NCI-H446 (cell line): ENCODE measurements around the gene SLC25A4.
"Not testable (repeated sequence)": the region's sequence is repeated elsewhere in the genome, so short reads cannot be mapped to it uniquely, and the experiment has no call there.

Experiments used
- DNase-seq, 2 experiments: peaks; one replicate each; lab custom pipeline; 2025; lab: John Stamatoyannopoulos, UW

SLC25A4 gene

DNA sequence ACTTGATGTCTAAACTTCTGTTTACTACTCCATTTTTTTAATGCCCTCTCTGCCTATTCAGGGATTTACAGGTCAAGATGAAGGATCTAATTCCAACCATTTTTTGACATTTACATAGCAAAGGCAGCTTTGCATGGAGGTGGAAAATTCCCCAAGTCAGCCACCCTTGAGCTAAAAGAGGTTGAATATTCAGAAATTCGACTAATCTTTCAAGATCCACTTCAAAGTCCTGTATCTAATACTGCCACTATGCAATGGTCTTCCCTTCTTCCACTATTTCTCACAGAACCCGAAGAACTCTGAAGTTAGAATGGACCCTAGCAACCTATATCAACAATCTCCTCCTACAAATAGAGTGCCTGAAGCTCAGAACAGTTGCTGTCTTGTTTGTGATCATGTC is 39.2 kb downstream of the SLC25A4 start:
- no peak for DNase-seq

DNA sequence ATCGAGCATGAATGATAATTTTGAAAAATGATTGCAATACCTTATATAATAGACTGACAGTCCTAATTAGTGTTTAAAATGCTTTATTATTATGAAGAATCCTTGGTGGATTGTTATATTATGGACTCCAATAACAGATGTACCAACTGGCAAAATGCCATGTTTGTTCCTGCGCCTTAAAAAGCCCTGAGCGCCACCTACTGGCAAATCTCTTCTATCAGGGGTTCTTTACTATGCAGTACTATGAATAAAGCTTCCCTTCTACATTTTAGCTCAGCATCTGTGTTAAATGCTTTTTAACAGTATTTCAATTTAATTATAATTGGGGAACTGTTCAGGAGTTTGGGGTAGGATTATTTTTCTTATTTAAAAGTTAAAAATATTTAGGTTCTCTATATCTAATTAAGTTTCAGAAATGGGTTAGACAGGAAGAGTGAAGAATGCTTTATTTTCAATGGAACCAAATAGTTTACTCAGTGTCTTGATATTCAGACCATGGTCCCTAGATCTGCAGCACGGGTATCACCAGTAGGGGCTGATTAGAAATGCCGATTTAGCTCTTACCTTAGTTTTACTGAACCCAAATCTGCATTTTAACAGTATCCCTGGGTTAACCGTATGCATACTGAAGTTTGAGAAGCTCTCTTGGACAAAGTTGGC is 40.7 kb downstream of the SLC25A4 start:
- peak; percentile 68 to 94 for DNase-seq

DNA sequence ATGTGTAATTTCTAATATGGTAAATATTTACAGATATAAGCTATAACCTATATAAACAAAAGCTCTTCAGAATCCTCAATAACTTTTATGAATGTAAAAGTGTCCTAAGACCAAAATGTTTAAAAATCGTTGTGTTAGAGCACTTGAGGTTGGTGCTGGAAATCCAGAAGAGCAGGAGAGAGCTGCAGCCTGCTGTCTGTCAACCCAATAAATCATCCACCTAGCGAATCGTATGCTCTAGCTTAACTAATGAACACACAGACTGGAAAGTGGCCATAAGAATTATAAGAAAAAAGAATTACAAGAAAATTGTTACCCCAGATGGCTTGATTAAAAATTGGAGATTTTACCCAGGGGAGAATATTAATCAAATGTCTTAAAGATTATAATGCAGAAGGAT is 43.7 kb downstream of the SLC25A4 start:
- peak in 1 of 2 experiments; percentile 10 for DNase-seq

DNA sequence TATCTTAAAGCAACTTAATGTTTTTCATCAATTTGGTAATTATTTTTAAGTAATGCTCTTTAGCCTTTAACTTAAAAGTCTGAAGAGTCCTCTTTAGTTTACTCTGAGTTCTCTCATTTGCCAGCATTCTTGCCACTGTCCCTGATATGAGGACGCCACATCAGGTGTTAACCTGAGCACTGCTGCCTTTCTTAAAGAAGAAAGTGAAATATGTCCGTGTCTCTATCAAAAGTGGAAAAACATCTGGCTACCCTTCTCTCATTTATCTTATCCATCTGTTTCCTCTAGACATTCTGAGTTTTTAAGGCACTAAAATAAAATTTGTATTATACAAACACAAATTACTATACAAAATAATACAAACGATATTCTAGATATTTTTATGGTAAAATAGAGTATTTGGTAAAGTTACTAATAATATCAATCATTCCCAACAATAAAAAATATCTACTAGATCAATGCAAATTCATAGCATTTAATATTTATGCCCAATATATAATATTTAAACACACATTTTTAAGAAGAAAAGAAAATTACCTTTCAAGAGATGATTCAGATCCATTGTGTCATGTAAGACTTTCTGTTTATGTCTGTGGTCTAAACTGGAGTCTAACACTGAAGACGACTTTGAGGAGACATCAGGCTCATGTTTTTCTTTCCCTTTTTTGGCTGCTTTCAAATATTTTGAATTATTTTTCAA is 46.7 kb downstream of the SLC25A4 start:
- no peak for DNase-seq

DNA sequence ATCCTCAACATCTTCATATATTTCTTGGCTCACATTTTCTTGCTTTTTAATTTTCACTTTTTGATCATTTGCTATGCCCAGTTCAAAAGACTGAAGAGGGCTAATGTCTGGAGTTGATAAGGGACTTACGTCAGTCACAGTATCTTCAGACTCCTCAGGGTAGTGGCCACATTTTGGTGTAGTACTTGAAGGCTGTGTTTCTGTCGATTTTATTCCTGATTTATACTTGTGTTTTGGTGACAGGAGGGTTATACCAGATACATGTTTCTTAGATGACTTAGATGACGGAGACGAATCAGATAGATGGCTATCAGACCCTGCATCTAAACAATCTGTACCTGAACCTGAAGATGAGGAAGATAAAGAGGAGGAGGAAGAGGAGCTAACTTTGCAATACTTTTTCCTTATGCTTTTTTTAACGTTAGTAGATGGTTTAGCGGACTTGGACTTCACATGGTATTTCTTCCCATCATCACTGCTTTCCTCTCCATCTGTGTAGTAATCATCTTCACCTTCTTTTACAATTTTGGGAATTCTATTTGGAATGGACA is 47.3 kb downstream of the SLC25A4 start:
- DNase-seq: no peak

DNA sequence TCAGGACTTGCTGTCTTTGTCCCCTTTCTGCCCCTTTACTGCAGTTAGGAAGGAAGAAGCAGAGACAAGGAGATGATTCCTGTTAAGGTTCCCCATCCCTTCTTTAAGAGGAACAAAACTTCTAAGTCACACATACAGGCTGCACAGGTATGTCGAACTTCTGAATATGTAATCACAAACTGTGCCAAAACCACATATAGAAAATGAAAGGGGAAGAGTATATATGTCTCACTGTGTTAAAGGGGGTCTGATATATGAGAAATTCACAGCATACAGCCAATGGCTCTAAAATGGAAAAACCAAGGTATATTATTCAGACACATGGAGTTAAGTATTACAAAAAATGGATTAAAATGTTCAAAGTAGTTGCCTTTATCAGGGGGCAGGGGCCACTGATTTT is 49.0 kb downstream of the SLC25A4 start:
- no peak for DNase-seq

DNA sequence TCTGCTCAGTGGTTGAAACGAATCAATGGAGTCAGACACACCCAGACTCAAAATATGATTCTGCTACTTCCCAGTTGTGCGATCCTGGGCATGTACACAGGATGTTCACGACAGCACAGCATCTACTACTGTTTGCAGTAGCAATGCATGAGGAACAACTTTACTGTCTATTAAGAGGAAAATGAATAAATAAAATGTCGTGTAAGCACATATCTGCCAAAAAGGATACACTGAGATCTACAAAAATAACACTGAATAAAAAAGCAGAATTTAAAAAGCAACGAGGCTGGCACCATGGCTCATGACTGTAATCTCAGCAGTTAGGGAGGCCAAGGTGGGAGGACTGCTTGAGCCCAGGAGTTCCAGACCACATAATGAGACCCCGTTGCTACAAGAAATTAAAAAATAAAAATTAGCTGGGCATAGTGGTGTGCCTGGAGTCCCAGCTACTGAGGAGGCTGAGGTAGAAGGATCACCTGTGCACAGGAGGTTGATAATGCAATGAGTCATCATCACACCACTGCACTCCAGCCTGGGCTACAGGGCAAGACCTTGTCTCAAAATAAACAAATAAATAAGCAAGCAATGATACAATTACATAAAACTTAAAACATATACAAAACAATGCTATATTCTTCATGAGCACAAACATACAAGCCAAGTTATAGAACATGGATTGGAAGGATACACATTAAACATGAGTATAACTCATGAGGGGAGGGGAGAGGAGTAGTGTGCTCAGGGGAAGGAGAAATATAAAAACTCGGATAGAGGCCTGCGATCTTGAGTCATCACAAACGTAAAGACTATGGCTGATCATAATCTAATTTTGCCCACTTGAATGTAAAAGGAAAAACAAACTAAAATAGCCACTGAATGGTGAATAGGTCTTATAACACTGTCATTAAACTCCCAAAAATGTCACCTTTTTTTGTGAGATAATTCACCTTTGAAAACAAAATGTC is 52.1 kb downstream of the SLC25A4 start:
- no peak for DNase-seq

DNA sequence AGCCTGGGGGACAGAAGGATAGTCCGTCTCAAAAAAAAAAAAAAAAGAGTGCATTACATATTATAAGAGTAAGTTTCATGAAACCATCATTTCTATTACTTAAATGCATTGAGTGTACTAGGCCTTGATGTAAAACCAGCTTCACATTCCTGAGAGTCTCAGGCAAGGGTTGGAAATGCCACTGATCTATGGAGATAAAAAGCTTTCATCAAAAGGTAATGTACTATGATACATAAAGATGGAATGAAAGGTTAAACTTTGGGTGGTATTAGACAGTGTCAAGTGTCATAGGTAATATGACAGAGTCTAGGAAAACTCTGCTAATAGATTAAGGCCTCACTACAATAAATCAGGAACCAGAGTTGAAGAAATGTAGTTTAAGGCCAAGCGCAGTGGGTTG is 53.4 kb downstream of the SLC25A4 start:
- no peak for DNase-seq

DNA sequence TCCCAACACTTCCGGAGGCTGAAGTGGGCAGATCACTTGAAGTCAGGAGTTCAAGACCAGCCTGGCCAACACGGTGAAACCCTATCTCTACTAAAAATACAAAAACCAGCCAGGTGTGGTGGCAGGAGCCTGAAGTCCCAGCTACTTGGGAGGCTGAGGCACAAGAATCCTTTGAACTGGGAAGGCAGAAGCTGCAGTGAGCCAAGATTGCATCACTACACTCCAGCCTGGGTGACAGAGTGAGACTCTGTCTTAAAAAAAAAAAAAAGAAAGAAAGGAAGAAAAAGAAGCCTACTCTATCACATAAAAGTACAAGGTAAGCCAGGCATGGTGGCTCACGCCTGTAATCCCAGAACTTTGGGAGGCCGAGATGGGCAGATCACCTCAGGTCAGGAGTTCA is 55.1 kb downstream of the SLC25A4 start:
- DNase-seq: not testable (repeated sequence)
